HCT116 (cell line): ENCODE measurements around the gene PCYT1A.

Source experiments
- CEBPB ChIP-seq: IDR thresholded peaks from 2 replicates; pipeline ENCODE4 v1.6.1; 2012; ENCODE audit warnings: low read depth
- TF ChIP-seq, protein P1 (sequence below), 3 experiments: fragments of 200-600 bp in 1 of 3; sonication (generic) in 1 of 3; IDR thresholded peaks in 2 of 3; conservative IDR thresholded peaks in 1 of 3; 2 replicates each; pipeline ENCODE4 v1.5.1; 2012 to 2017; ENCODE audit warnings: low read depth in 2 of 3, low read length in 2 of 3, antibody characterized with exemption in 1 of 3, borderline replicate concordance in 1 of 3, control low read depth in 1 of 3, mild to moderate bottlenecking in 1 of 3, mixed read lengths in 1 of 3, mixed run types in 1 of 3, moderate library complexity in 1 of 3; ENCODE audit not compliant: insufficient read depth in 1 of 3

DNA sequence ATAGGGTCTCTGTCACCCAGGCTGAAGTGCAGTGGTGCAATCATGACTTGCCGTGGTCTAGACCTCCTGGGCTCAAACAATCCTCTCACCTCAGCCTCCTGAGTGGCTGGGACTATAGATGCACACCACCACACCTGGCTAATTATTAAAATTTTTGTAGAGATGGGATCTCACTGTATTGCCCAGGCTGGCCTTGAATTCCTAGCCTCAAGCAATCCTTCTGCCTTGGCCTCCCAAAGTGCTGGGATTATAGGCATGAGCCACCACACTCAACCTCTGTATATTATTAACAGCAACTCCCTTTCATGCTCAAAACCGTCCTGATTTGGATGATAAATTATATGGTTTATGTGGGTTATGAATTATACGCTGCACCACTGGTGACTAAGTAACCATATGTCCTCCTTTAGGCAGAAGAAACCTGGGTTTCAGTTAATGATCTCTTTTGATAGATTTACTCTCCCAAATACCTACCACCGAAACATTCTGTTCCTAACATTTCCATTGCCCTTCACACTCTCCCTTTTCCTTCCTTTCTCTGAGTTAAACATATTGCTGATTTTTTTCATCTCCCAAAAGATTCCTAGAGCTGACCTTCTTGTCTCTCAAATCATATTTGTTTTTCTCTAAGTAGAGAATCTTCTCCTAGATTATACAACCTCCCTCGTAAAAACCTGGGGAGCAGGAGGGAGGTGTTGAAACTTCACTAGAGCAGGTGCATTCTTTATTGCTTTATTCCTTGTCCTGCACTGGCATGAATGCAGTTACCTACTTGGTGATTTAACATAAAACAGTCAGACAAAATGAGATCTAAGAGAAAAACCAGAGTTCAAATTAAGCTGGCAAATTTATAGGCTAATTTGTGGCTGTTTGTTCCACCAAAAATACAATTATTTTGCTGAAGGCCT is 32.9 kb downstream of the PCYT1A start:
- no peak for TF ChIP-seq CEBPB
- TF ChIP-seq, protein P1, sequence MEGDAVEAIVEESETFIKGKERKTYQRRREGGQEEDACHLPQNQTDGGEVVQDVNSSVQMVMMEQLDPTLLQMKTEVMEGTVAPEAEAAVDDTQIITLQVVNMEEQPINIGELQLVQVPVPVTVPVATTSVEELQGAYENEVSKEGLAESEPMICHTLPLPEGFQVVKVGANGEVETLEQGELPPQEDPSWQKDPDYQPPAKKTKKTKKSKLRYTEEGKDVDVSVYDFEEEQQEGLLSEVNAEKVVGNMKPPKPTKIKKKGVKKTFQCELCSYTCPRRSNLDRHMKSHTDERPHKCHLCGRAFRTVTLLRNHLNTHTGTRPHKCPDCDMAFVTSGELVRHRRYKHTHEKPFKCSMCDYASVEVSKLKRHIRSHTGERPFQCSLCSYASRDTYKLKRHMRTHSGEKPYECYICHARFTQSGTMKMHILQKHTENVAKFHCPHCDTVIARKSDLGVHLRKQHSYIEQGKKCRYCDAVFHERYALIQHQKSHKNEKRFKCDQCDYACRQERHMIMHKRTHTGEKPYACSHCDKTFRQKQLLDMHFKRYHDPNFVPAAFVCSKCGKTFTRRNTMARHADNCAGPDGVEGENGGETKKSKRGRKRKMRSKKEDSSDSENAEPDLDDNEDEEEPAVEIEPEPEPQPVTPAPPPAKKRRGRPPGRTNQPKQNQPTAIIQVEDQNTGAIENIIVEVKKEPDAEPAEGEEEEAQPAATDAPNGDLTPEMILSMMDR (IDR thresholded peaks at IDR 0.05 in 2 of 3, conservative IDR thresholded peaks at IDR 0.05 in 1 of 3; ENCODE audit: borderline replicate concordance in 1 of 3, insufficient read depth in 1 of 3, low read depth in 2 of 3, low read length in 2 of 3): no peak
